HUES48 (cell line): ENCODE data around the gene MYT1.
A peak's percentile ranks its signal among the peaks of the same experiment; 100 is the strongest.

Source experiments
- H3K27ac ChIP-seq: one replicate; pipeline ENCODE4 v1.7.0; 2013; ENCODE audit warnings: low read depth, low read length, inconsistent platforms
- H3K27me3 ChIP-seq: 2 replicates; pipeline ENCODE4 v1.6.1; 2013; ENCODE audit warnings: mild to moderate bottlenecking, low read length; ENCODE audit not compliant: control insufficient read depth, insufficient read depth
- H3K36me3 ChIP-seq: 2 replicates; pipeline ENCODE4 v1.6.1; 2013; ENCODE audit warnings: low read length; ENCODE audit not compliant: control insufficient read depth, insufficient read depth
- H3K4me1 ChIP-seq: 2 replicates; pipeline ENCODE4 v1.6.1; 2013; ENCODE audit warnings: mild to moderate bottlenecking, low read length; ENCODE audit not compliant: control insufficient read depth, insufficient read depth
- H3K4me3 ChIP-seq: 2 replicates; pipeline ENCODE4 v1.5.1; 2013; ENCODE audit warnings: mild to moderate bottlenecking, low read depth, low read length
- H3K9ac ChIP-seq: 2 replicates; pipeline ENCODE4 v1.6.1; 2013; ENCODE audit warnings: mild to moderate bottlenecking, low read depth, low read length, moderate library complexity
- H3K9me3 ChIP-seq: 2 replicates; pipeline ENCODE4 v1.6.1; 2013; ENCODE audit warnings: low read length; ENCODE audit not compliant: control insufficient read depth, insufficient read depth

Gene MYT1

GRCh38 chr20:64162239-64162910 lies 1.9 kb upstream of the MYT1 start:
- no peak overlapping the region for H3K27ac ChIP-seq
- peaks cover 42% of the 10 kb centered on the region for H3K4me1 ChIP-seq
- H3K36me3 ChIP-seq, result no peaks in the 10 kb centered on the region
- peak overlapping the region; percentile 39 for H3K4me3 ChIP-seq
- peaks cover 37% of the 10 kb centered on the region for H3K27me3 ChIP-seq
- no peak overlapping the region for H3K9ac ChIP-seq
- no peaks in the 10 kb centered on the region for H3K9me3 ChIP-seq

GRCh38 chr20:64163776-64164122 lies 503 bp upstream of the MYT1 start:
- H3K4me1 ChIP-seq, result peaks cover 42% of the 10 kb centered on the region
- no peak overlapping the region for H3K9ac ChIP-seq
- peaks cover 37% of the 10 kb centered on the region for H3K27me3 ChIP-seq
- no peak overlapping the region for H3K4me3 ChIP-seq
- H3K9me3 ChIP-seq, result no peaks in the 10 kb centered on the region
- no peaks in the 10 kb centered on the region for H3K36me3 ChIP-seq
- no peak overlapping the region for H3K27ac ChIP-seq

- H3K9ac ChIP-seq, result no peak overlapping the region
- H3K36me3 ChIP-seq, result no peaks in the 10 kb centered on the region
- H3K27me3 ChIP-seq, result peaks cover 29% of the 10 kb centered on the region
- H3K4me3 ChIP-seq, result no peak overlapping the region
- no peak overlapping the region for H3K27ac ChIP-seq
- H3K4me1 ChIP-seq, result peaks cover 25% of the 10 kb centered on the region
- H3K9me3 ChIP-seq, result no peaks in the 10 kb centered on the region
These were observed 1.8 kb downstream of the MYT1 start for GRCh38 chr20:64165866-64166600.

GRCh38 chr20:64166721-64167615 lies 2.7 kb downstream of the MYT1 start:
- Histone ChIP-seq H3K27me3 (peaks cover 21% of the 10 kb centered on the region), H3K4me1 (peaks cover 17% of the 10 kb centered on the region), H3K36me3 (no peaks in the 10 kb centered on the region), H3K9me3 (no peaks in the 10 kb centered on the region), H3K9ac (no peak overlapping the region), H3K4me3 (no peak overlapping the region), H3K27ac (no peak overlapping the region)

- no peak overlapping the region for H3K27ac ChIP-seq
- peaks cover 14% of the 10 kb centered on the region for H3K27me3 ChIP-seq
- no peaks in the 10 kb centered on the region for H3K9me3 ChIP-seq
- no peaks in the 10 kb centered on the region for H3K36me3 ChIP-seq
- no peak overlapping the region for H3K4me3 ChIP-seq
- H3K9ac ChIP-seq, result no peak overlapping the region
- H3K4me1 ChIP-seq, result peaks cover 10% of the 10 kb centered on the region
These were observed 3.4 kb downstream of the MYT1 start for GRCh38 chr20:64167676-64168075.

GRCh38 chr20:64168381-64169090 lies 4.3 kb downstream of the MYT1 start:
- Histone ChIP-seq H3K27me3 (peaks cover 10% of the 10 kb centered on the region; the same call in 1 of the 2 replicates), H3K27ac (no peak overlapping the region), H3K36me3 (no peaks in the 10 kb centered on the region), H3K4me1 (peaks cover 10% of the 10 kb centered on the region), H3K9ac (no peak overlapping the region), H3K4me3 (no peak overlapping the region), H3K9me3 (no peaks in the 10 kb centered on the region)

DNA sequence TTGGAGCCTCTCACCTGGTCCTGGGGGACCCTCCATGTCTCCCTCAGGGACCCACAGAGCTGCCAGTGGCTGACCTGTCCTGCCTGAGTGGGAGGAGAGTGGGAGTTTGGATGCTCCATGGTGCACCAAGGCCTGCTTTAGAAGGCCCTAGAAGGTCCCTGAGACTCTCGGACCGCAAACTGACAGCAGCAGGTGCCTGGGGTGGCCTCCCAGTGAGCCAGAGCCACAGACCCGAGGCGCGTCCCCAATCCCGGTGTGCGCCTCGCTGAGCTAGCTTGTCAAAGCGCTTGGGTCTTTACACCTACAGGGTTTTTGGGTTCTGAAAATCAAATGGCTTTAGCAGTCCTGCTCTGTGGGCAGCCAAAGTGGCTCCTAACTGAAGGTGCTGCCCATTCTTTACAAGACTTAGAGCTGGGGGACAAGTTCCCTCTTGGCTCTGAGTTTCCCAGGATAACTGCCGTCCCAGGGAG lies 4.9 kb downstream of the MYT1 start:
- Histone ChIP-seq H3K9ac (no peak overlapping the region), H3K36me3 (no peaks in the 10 kb centered on the region), H3K27me3 (peaks cover 4% of the 10 kb centered on the region; the same call in 1 of the 2 replicates), H3K4me1 (peaks cover 9% of the 10 kb centered on the region), H3K27ac (no peak overlapping the region), H3K4me3 (no peak overlapping the region), H3K9me3 (no peaks in the 10 kb centered on the region)

DNA sequence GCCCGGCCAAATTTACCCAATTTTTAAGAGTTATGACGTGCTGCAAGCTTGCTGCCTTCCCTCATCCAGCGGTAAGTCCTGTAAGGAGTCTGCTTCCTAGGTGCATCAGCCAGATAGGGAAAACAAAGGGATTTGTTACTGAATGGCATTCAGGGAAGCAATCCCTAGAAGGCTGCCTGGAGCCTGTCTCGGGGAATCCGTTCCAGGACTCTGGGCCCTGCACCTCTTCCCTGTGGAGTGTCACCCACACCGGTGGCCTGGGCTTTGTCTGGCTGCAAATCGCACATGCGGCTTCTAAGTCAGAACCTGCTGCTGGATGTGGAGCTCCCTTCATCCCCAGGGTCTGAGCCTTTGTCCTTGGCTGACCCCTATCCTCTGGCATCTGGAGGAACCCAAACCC lies 7.0 kb downstream of the MYT1 start:
- peaks cover 4% of the 10 kb centered on the region; the same call in 1 of the 2 replicates for H3K27me3 ChIP-seq
- H3K9me3 ChIP-seq, result no peaks in the 10 kb centered on the region
- H3K36me3 ChIP-seq, result no peaks in the 10 kb centered on the region
- no peak overlapping the region for H3K4me3 ChIP-seq
- H3K9ac ChIP-seq, result no peak overlapping the region
- no peaks in the 10 kb centered on the region for H3K4me1 ChIP-seq
- no peak overlapping the region for H3K27ac ChIP-seq

DNA sequence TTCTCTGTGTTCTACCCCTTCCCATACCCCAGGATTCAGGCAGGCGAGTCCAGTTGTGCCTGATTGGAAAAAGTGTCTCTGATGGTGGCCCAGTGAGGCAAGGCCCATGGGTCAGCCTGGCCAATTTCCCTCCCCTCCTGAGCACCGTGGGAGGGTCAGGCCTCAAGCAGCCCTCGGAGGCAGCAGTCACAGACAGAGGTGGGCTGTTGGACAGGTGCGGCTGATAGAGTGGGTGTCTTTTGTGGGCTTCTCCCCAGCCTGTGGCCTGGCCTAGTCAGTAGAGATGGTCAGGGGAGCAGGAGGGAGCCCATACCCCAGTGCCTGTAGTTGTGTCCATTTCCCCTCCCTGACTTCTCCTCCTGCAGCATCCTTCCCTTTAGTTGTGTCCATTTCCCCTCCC lies 8.9 kb downstream of the MYT1 start:
- H3K4me3 ChIP-seq, result no peak overlapping the region
- H3K27ac ChIP-seq, result no peak overlapping the region
- peaks cover 18% of the 10 kb centered on the region for H3K4me1 ChIP-seq
- H3K36me3 ChIP-seq, result no peaks in the 10 kb centered on the region
- H3K27me3 ChIP-seq, result peaks cover 4% of the 10 kb centered on the region; the same call in 1 of the 2 replicates
- no peaks in the 10 kb centered on the region for H3K9me3 ChIP-seq
- H3K9ac ChIP-seq, result no peak overlapping the region

- Histone ChIP-seq H3K27me3 (peaks cover 4% of the 10 kb centered on the region; the same call in 1 of the 2 replicates), H3K4me1 (peaks cover 18% of the 10 kb centered on the region)
These were observed 12.3 kb downstream of the MYT1 start for GRCh38 chr20:64176551-64176950.

More at GRCh38 chr20:64176551-64176950, 12.3 kb downstream of the MYT1 start:
- H3K9me3 ChIP-seq, result no peaks in the 10 kb centered on the region
- H3K9ac ChIP-seq, result no peak overlapping the region
- peak overlapping the region; percentile 44 for H3K27ac ChIP-seq
- peak overlapping the region; percentile 9 for H3K4me3 ChIP-seq
- no peaks in the 10 kb centered on the region for H3K36me3 ChIP-seq
